Brain microvascular endothelial cell (primary cell): ENCODE measurements around the gene ABCA3.

Experiments
- DNase-seq: peaks from one replicate; pipeline ENCODE4 v3.0.0-alpha.2; 2020
- H3K27ac ChIP-seq: fragments of 250-450 bp; sonication (Bioruptor Pico); 2 replicates; pipeline ENCODE4 v1.5.1; 2020; ENCODE audit warnings: mild to moderate bottlenecking, moderate library complexity
- H3K27me3 ChIP-seq: fragments of 250-450 bp; sonication (Bioruptor Pico); replicated peaks from 2 replicates; pipeline ENCODE4 v1.5.1; 2020; ENCODE audit warnings: mild to moderate bottlenecking
- H3K36me3 ChIP-seq: fragments of 250-450 bp; sonication (Bioruptor Pico); replicated peaks from 2 replicates; pipeline ENCODE4 v1.5.1; 2020; ENCODE audit warnings: mild to moderate bottlenecking
- H3K4me3 ChIP-seq: 2 replicates; pipeline ENCODE4 v1.5.1; 2011; ENCODE audit warnings: low read depth, mild to moderate bottlenecking, control low read depth, low read length, moderate library complexity
- CTCF ChIP-seq: IDR thresholded peaks from 2 replicates; pipeline ENCODE4 v1.5.1; 2011; ENCODE audit warnings: low read depth, mild to moderate bottlenecking, moderate library complexity, low read length, control low read depth, inconsistent platforms; ENCODE audit errors: missing control alignments
- in situ Hi-C: cut with HindIII; loops from 2 replicates; pipeline ENCODE4 v1.10.0; 2017; ENCODE audit warnings: low sequenced_read_pairs, low pct_ligation_motif_present

The ABCA3 gene

GRCh38 chr16:2282866-2283555, 57.5 kb downstream of the ABCA3 start:
- TF ChIP-seq CTCF: no peak
- in situ Hi-C loops: no loop called here

GRCh38 chr16:2282262-2282661, 58.3 kb downstream of the ABCA3 start:
- Histone ChIP-seq H3K27me3 (no peaks in the 10 kb centered on the region), H3K36me3 (no peaks in the 10 kb centered on the region), H3K4me3 (no peak overlapping the region), H3K27ac (no peak overlapping the region)
- in situ Hi-C loops: no loop called here
- DNase-seq: no peak
- no peak for TF ChIP-seq CTCF

More at GRCh38 chr16:2282866-2283555, 57.5 kb downstream of the ABCA3 start:
- Histone ChIP-seq H3K27me3 (no peaks in the 10 kb centered on the region), H3K36me3 (no peaks in the 10 kb centered on the region), H3K4me3 (no peak overlapping the region), H3K27ac (no peak overlapping the region)
- no peak for DNase-seq

GRCh38 chr16:2280981-2281542, 59.5 kb downstream of the ABCA3 start:
- no peak overlapping the region for H3K4me3 ChIP-seq
- in situ Hi-C loops: no loop called here

GRCh38 chr16:2280461-2280860, 60.1 kb downstream of the ABCA3 start:
- no peak overlapping the region for H3K27ac ChIP-seq
- DNase-seq: no peak
- TF ChIP-seq CTCF: no peak
- no peaks in the 10 kb centered on the region for H3K36me3 ChIP-seq
- in situ Hi-C loops: no loop called here
- H3K27me3 ChIP-seq: no peaks in the 10 kb centered on the region
- no peak overlapping the region for H3K4me3 ChIP-seq

More at GRCh38 chr16:2280981-2281542, 59.5 kb downstream of the ABCA3 start:
- no peak for TF ChIP-seq CTCF
- H3K27ac ChIP-seq: no peak overlapping the region
- DNase-seq: no peak
- H3K36me3 ChIP-seq: no peaks in the 10 kb centered on the region
- no peaks in the 10 kb centered on the region for H3K27me3 ChIP-seq

GRCh38 chr16:2278956-2279800, 61.4 kb downstream of the ABCA3 start:
- DNase-seq: no peak
- no peak overlapping the region for H3K4me3 ChIP-seq
- in situ Hi-C loops: no loop called here
- H3K36me3 ChIP-seq: no peaks in the 10 kb centered on the region
- no peak for TF ChIP-seq CTCF
- H3K27me3 ChIP-seq: no peaks in the 10 kb centered on the region
- no peak overlapping the region for H3K27ac ChIP-seq
